AG04450 (cell line): Measurements from ENCODE around the gene WIPI1. TPM values are rescaled to one million over a fixed set of nuclear protein-coding genes. Genes with fewer than 3 reads are reported as not detected.

Experiments used
- CTCF ChIA-PET: fragments of 300-600, 350-600 bp; formaldehyde crosslinking; extraction: SDS; loops from one replicate; lab custom pipeline; 2022; ENCODE audit warnings: antibody characterized with exemption, inconsistent platforms; lab: Charles Lee
- POLR2A ChIA-PET: fragments of 350-600 bp; formaldehyde crosslinking; extraction: SDS; loops from one replicate; lab custom pipeline; 2021; ENCODE audit warnings: antibody characterized with exemption, inconsistent platforms; lab: Yijun Ruan, JAX
- DNase-seq: peaks from one replicate; pipeline ENCODE4 v3.0.0-alpha.2; 2011; ENCODE audit warnings: low read depth, low spot score
- H3K27ac ChIP-seq: one replicate; pipeline ENCODE4 v1.5.1; 2012; ENCODE audit warnings: low read depth, low read length, control low read depth
- H3K27me3 ChIP-seq: one replicate; pipeline ENCODE4 v1.6.0; 2012; ENCODE audit warnings: low read length; ENCODE audit not compliant: control insufficient read depth, insufficient read depth
- H3K4me3 ChIP-seq: 2 replicates; pipeline ENCODE4 v1.5.1; 2011; ENCODE audit warnings: mild to moderate bottlenecking, low read depth, low read length, control low read depth
- H3K9me3 ChIP-seq: 2 replicates; pipeline ENCODE4 v1.5.1; 2012; ENCODE audit warnings: low read length; ENCODE audit not compliant: control insufficient read depth, insufficient read depth
- CTCF ChIP-seq: IDR thresholded peaks from 2 replicates; pipeline ENCODE4 v1.5.1; 2011; ENCODE audit warnings: low read depth, low read length, control low read depth, inconsistent platforms
- polyA plus RNA-seq: library from polyadenylated mRNA; depleted of rRNA; stranded (reverse); fragments of >200 nt; gene quantifications from 2 replicates; pipeline ENCODE4 v1.2.3, GENCODE V29; 2011

WIPI1 gene
- polyA plus RNA-seq, 1 experiment: 125 TPM

GRCh38 chr17:68424203-68424602 lies 33.1 kb downstream of the WIPI1 start:
- CTCF ChIA-PET: interaction anchor here (1.1 to 3.4 kb wide), 3 partner anchors 13 to 162 kb away, joined by 3 to 12 read pairs (median 4); no protein-coding TSS in a partner anchor
- Histone ChIP-seq H3K27ac (no peak overlapping the region), H3K27me3 (no peaks in the 10 kb centered on the region), H3K9me3 (peaks cover 4% of the 10 kb centered on the region; the same call in 1 of the 2 replicates), H3K4me3 (no peak overlapping the region)
- DNase-seq: no peak
- POLR2A ChIA-PET: no interaction called here
- TF ChIP-seq CTCF: no peak

DNA sequence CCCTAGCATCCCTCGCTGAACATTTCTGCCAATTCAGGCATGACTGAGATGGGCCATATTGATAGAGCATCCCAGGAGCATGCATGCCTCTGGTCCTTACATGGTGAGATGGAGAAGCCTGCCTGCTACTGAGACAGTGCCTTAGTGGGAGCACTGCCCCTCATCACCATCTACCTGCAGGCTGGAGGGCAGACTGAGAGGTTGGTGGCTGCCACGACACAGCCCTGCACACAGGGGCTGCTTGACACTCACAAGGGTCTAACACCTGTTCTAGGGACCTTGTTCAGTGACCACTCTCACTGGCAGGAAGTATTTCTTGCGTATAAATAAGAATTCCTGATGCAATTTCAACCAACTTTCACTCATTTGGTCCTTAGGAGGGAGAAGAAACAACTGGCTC lies 34.0 kb downstream of the WIPI1 start:
- no peaks in the 10 kb centered on the region for H3K27me3 ChIP-seq
- CTCF ChIA-PET: interaction anchor here (2.2 kb wide), 1 partner anchor 25 kb away, joined by 12 read pairs; no protein-coding TSS in a partner anchor
- no peak for TF ChIP-seq CTCF
- peaks cover 4% of the 10 kb centered on the region; the same call in 1 of the 2 replicates for H3K9me3 ChIP-seq
- H3K4me3 ChIP-seq: no peak overlapping the region
- no peak overlapping the region for H3K27ac ChIP-seq
- POLR2A ChIA-PET: no interaction called here
- DNase-seq: no peak

DNA sequence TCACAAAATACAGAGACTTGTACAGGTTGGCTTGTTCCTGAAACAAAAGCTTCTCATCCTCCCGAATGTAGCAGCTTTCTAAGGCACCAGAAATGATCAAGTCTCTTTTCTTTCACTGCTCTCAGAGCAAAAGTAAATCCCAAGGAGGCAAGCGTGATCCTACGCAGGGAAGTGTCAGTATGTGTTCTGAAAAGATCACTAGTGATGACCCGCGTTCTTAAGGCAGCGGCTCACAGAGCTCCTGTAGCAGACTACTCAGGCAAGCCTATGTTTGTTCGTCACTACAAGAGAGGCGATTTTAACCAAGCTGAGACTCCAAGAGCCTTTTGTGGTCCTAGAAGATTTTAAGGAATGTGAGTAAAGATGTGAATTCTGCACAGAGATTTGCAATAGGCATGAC lies 34.5 kb downstream of the WIPI1 start:
- DNase-seq: no peak
- no peak overlapping the region for H3K4me3 ChIP-seq
- ChIA-PET CTCF (interaction anchor here (2.2 kb wide), 1 partner anchor 24 kb away, joined by 12 read pairs; no protein-coding TSS in a partner anchor), POLR2A (no interaction called here)
- H3K9me3 ChIP-seq: peaks cover 5% of the 10 kb centered on the region
- no peaks in the 10 kb centered on the region for H3K27me3 ChIP-seq
- no peak overlapping the region for H3K27ac ChIP-seq
- no peak for TF ChIP-seq CTCF

DNA sequence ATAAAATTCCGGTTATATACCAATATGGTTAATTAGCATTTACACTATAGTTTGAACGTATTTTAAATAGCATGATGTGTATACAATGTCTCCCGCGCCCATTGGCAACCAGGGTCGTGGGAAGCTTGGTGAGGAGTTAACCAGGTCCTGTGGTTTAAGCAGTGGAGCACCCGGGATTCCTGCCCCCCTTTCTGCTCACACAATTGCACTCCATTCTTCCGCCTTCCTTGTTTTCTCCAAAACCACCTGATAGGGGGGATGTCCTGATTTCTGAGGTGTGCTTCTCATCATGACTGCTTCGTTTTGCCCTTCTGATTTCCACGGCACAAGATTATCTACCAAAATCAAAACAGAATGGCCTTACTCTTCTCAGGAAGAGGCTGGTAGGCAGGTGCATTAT lies 35.8 kb downstream of the WIPI1 start:
- no peak for TF ChIP-seq CTCF

GRCh38 chr17:68420065-68420464 lies 37.2 kb downstream of the WIPI1 start:
- CTCF ChIA-PET: interaction anchor here (0.6 kb wide), 1 partner anchor 155 kb away, joined by 4 read pairs; no protein-coding TSS in a partner anchor

More for the DNA sequence above, 35.8 kb downstream of the WIPI1 start:
- ChIA-PET POLR2A (no interaction called here), CTCF (interaction anchor here (0.5 to 2.2 kb wide), 2 partner anchors 23 to 938 kb away, joined by 3 to 12 read pairs; no protein-coding TSS in a partner anchor)
- peaks cover 11% of the 10 kb centered on the region for H3K9me3 ChIP-seq
- H3K27ac ChIP-seq: no peak overlapping the region
- no peak for DNase-seq
- no peaks in the 10 kb centered on the region for H3K27me3 ChIP-seq
- no peak overlapping the region for H3K4me3 ChIP-seq

More at GRCh38 chr17:68420065-68420464, 37.2 kb downstream of the WIPI1 start:
- DNase-seq: no peak
- no peaks in the 10 kb centered on the region for H3K27me3 ChIP-seq
- H3K4me3 ChIP-seq: no peak overlapping the region
- no peak overlapping the region for H3K27ac ChIP-seq
- POLR2A ChIA-PET: no interaction called here
- H3K9me3 ChIP-seq: peaks cover 11% of the 10 kb centered on the region
- TF ChIP-seq CTCF: no peak
